ENCODE data around the gene SLC6A3. TPM values are rescaled to one million over a fixed set of nuclear protein-coding genes. Genes with fewer than 3 reads are reported as not detected.

The SLC6A3 gene
- total RNA-seq, 1 experiment from 2014 or later = 0.74 TPM

GRCh38 chr5:1343931-1344901 lies 101.0 kb downstream of the SLC6A3 start:
- Mint-ChIP-seq H3K36me3 (peaks cover 31% of the 10 kb centered on the region), H3K4me1 (peaks cover 17% of the 10 kb centered on the region), H3K9me3 (no peaks in the 10 kb centered on the region), H3K4me3 (peak overlapping the region; percentile 90), H3K27ac (peak overlapping the region; percentile 89), H3K27me3 (ENCODE audit: low read depth) (no peaks in the 10 kb centered on the region; the same call in 1 of the 2 replicates)
- POLR2A ChIA-PET = interaction anchor here (0.5 kb wide), 1 partner anchor 1067 kb away, joined by 6 read pairs; no protein-coding TSS in a partner anchor
- DNase-seq (ENCODE audit: low spot score) (peak; percentile 31), ATAC-seq (peak; percentile 20)
- TF ChIP-seq ARID4B (CRISPR knock-in tag; IDR thresholded peaks at IDR 0.05; ENCODE audit: borderline replicate concordance) (0 out of 2 replicates have a peak, but pooled peaks have one; percentile 55), FOXK1 (CRISPR knock-in tag; IDR thresholded peaks at IDR 0.05) (0 out of 2 replicates have a peak, but pooled peaks have one; percentile 38), E2F1 (CRISPR knock-in tag; IDR thresholded peaks at IDR 0.05) (no peak)
- CTCF ChIA-PET = interaction anchor here (0.7 to 2.1 kb wide), 3 partner anchors 36 to 300 kb away, joined by 3 to 9 read pairs (median 5); no protein-coding TSS in a partner anchor

- Mint-ChIP-seq H3K36me3 (peaks cover 34% of the 10 kb centered on the region), H3K27me3 (ENCODE audit: low read depth) (no peaks in the 10 kb centered on the region; the same call in 1 of the 2 replicates), H3K4me1 (peaks cover 17% of the 10 kb centered on the region), H3K9me3 (no peaks in the 10 kb centered on the region), H3K27ac (0 out of 2 replicates have a peak overlapping the region, but pooled peaks have one; percentile 24), H3K4me3 (peak overlapping the region; percentile 90)
- POLR2A ChIA-PET = no interaction called here
- CTCF ChIA-PET = no interaction called here
- DNase-seq (ENCODE audit: low spot score) (no peak), ATAC-seq (no peak)
- TF ChIP-seq ATF6 (CRISPR knock-in tag; IDR thresholded peaks at IDR 0.05) (no peak), NFE2L1 (CRISPR knock-in tag; IDR thresholded peaks at IDR 0.05) (no peak), KAT7 (CRISPR knock-in tag; IDR thresholded peaks at IDR 0.05; ENCODE audit: borderline replicate concordance) (no peak), TCF7 (CRISPR knock-in tag; IDR thresholded peaks at IDR 0.05; ENCODE audit: low read depth) (no peak), TEAD1 (CRISPR knock-in tag; IDR thresholded peaks at IDR 0.05) (no peak), ZBTB43 (CRISPR knock-in tag; IDR thresholded peaks at IDR 0.05) (no peak), ZNF512 (CRISPR knock-in tag; IDR thresholded peaks at IDR 0.05; ENCODE audit: borderline replicate concordance) (no peak), ZNF423 (CRISPR knock-in tag; IDR thresholded peaks at IDR 0.05) (no peak), CDX4 (CRISPR knock-in tag; IDR thresholded peaks at IDR 0.05; ENCODE audit: borderline replicate concordance) (no peak), TEAD4 (CRISPR knock-in tag; IDR thresholded peaks at IDR 0.05) (no peak), SMAD3 (CRISPR knock-in tag; IDR thresholded peaks at IDR 0.05; ENCODE audit: borderline replicate concordance) (no peak), ARID4B (CRISPR knock-in tag; IDR thresholded peaks at IDR 0.05; ENCODE audit: borderline replicate concordance) (no peak)
Observed at GRCh38 chr5:1343315-1343751, 101.9 kb downstream of the SLC6A3 start.
